GM23248 (cell line): ENCODE measurements around the gene KBTBD6. TPM values are rescaled to one million over a fixed set of nuclear protein-coding genes. Genes with fewer than 3 reads are reported as not detected.

Experiments used
- DNase-seq: peaks from one replicate; pipeline ENCODE4 v3.0.0-alpha.2; 2015
- H2AFZ ChIP-seq: fragments of 200-600 bp; sonication (generic); 2 replicates; pipeline ENCODE4 v1.6.1; 2016; ENCODE audit warnings: antibody characterized with exemption
- H3F3A ChIP-seq: fragments of 200-600 bp; sonication (generic); 2 replicates; pipeline ENCODE4 v1.6.1; 2016; ENCODE audit warnings: mild to moderate bottlenecking, antibody characterized with exemption, mixed run types; ENCODE audit not compliant: insufficient read depth
- H3K27ac ChIP-seq: fragments of 200-600 bp; sonication (generic); 2 replicates; pipeline ENCODE4 v1.5.1; 2016; ENCODE audit warnings: mild to moderate bottlenecking
- H3K27me3 ChIP-seq: fragments of 200-600 bp; sonication (generic); replicated peaks from 2 replicates; pipeline ENCODE4 v1.6.1; 2016; ENCODE audit warnings: mild to moderate bottlenecking; ENCODE audit not compliant: insufficient read depth
- H3K36me3 ChIP-seq: fragments of 200-600 bp; sonication (generic); 2 replicates; pipeline ENCODE4 v1.6.1; 2016; ENCODE audit warnings: low read depth, mild to moderate bottlenecking
- H3K4me1 ChIP-seq: fragments of 200-600 bp; sonication (generic); 2 replicates; pipeline ENCODE4 v1.6.1; 2016; ENCODE audit warnings: mild to moderate bottlenecking; ENCODE audit not compliant: insufficient read depth
- H3K4me2 ChIP-seq: fragments of 200-600 bp; sonication (generic); one replicate; pipeline ENCODE4 v1.6.1; 2016; ENCODE audit warnings: mild to moderate bottlenecking; ENCODE audit not compliant: unreplicated experiment
- H3K4me3 ChIP-seq: fragments of 200-600 bp; sonication (generic); 2 replicates; pipeline ENCODE4 v1.5.1; 2016; ENCODE audit warnings: mild to moderate bottlenecking
- H3K79me2 ChIP-seq: fragments of 200-600 bp; sonication (generic); 2 replicates; pipeline ENCODE4 v1.6.1; 2016; ENCODE audit warnings: mild to moderate bottlenecking; ENCODE audit not compliant: insufficient read depth
- H3K9ac ChIP-seq: fragments of 200-600 bp; sonication (generic); 2 replicates; pipeline ENCODE4 v1.6.1; 2016; ENCODE audit warnings: mild to moderate bottlenecking
- H3K9me2 ChIP-seq: fragments of 200-600 bp; sonication (generic); 2 replicates; pipeline ENCODE4 v1.6.1; 2016; ENCODE audit warnings: mixed run types, mild to moderate bottlenecking, moderate library complexity; ENCODE audit not compliant: insufficient read depth
- H3K9me3 ChIP-seq: fragments of 200-600 bp; sonication (generic); one replicate; pipeline ENCODE4 v1.6.1; 2017; ENCODE audit warnings: low read depth
- H4K20me1 ChIP-seq: fragments of 200-600 bp; sonication (generic); 2 replicates; pipeline ENCODE4 v1.6.0; 2016; ENCODE audit not compliant: insufficient read depth
- EZH2 ChIP-seq: fragments of 200-600 bp; sonication (generic); IDR thresholded peaks from 2 replicates; pipeline ENCODE4 v1.6.1; 2018; ENCODE audit warnings: antibody characterized with exemption, mild to moderate bottlenecking; ENCODE audit not compliant: insufficient read depth, poor library complexity, severe bottlenecking
- EZH2phosphoT487 ChIP-seq: fragments of 200-600 bp; sonication (generic); IDR thresholded peaks from 2 replicates; pipeline ENCODE4 v1.6.1; 2018; ENCODE audit warnings: antibody characterized with exemption, moderate library complexity, mild to moderate bottlenecking, low read depth; ENCODE audit not compliant: insufficient read depth
- WGBS, 2 experiments: methylation state at CpG; one replicate each; pipeline ENCODE4 v1.1.6; 2015 to 2017; ENCODE audit warnings: low lambda C conversion rate in 2 of 2, low coverage in 1 of 2; ENCODE audit errors: missing lambda C conversion rate in 2 of 2; 5-methylcytosine and 5-hydroxymethylcytosine counted together
- in situ Hi-C: fragments of 300-500 bp; cut with MboI; formaldehyde crosslinking; loops from 2 replicates; pipeline ENCODE4 v1.15.0; 2020
- polyA plus RNA-seq: library from polyadenylated mRNA; unstranded; fragments of >200 nt; fragmentation: Nextera tagmentation; extraction: Ambion mirVana; gene quantifications from 2 replicates; pipeline ENCODE4 v1.2.1, GENCODE V29; 2016
- total RNA-seq: library from RNA; depleted of rRNA; stranded (reverse); fragments of >200 nt; shearing (Covaris generic); gene quantifications from 2 replicates; pipeline ENCODE4 v1.2.3, GENCODE V29; 2014

The KBTBD6 gene
- total and polyA plus RNA-seq, 2 experiments from 2014 or later: 5.1 to 10.6 TPM

- no peaks in the 10 kb centered on the region for H4K20me1 ChIP-seq
- no peaks in the 10 kb centered on the region for H3K36me3 ChIP-seq
- H3K9me2 ChIP-seq: no peaks in the 10 kb centered on the region
- no peaks in the 10 kb centered on the region for H3K27me3 ChIP-seq
- no peaks in the 10 kb centered on the region for H3K79me2 ChIP-seq
- no peaks in the 10 kb centered on the region for H3K9me3 ChIP-seq
- H3K4me1 ChIP-seq: no peaks in the 10 kb centered on the region
- H2AFZ ChIP-seq: no peak overlapping the region
- no peak overlapping the region for H3K9ac ChIP-seq
- H3F3A ChIP-seq: no peaks in the 10 kb centered on the region
- 44 to 49% methylated on average over 2 of the region's 2 CpGs for WGBS, 2 experiments
- H3K4me3 ChIP-seq: no peak overlapping the region
- H3K4me2 ChIP-seq: no peak overlapping the region
- in situ Hi-C loops: no loop called here
- TF ChIP-seq EZH2 (no peak), EZH2phosphoT487 (no peak)
- H3K27ac ChIP-seq: no peak overlapping the region
- no peak for DNase-seq
These were observed 24.0 kb upstream of the KBTBD6 start for GRCh38 chr13:41156620-41157019.

GRCh38 chr13:41154042-41154441, 21.4 kb upstream of the KBTBD6 start:
- H4K20me1 ChIP-seq: no peaks in the 10 kb centered on the region
- no peak for DNase-seq
- TF ChIP-seq EZH2 (no peak), EZH2phosphoT487 (no peak)
- no peaks in the 10 kb centered on the region for H3K9me2 ChIP-seq
- no peak overlapping the region for H3K4me3 ChIP-seq
- in situ Hi-C loops: no loop called here
- H3K27me3 ChIP-seq: no peaks in the 10 kb centered on the region
- H3K36me3 ChIP-seq: no peaks in the 10 kb centered on the region
- no peaks in the 10 kb centered on the region for H3K4me1 ChIP-seq
- no peaks in the 10 kb centered on the region for H3F3A ChIP-seq
- H3K79me2 ChIP-seq: no peaks in the 10 kb centered on the region
- no peak overlapping the region for H3K4me2 ChIP-seq
- H2AFZ ChIP-seq: no peak overlapping the region
- no peaks in the 10 kb centered on the region for H3K9me3 ChIP-seq
- no peak overlapping the region for H3K9ac ChIP-seq
- H3K27ac ChIP-seq: no peak overlapping the region

- in situ Hi-C loops: no loop called here
- Histone ChIP-seq H3K36me3 (no peaks in the 10 kb centered on the region), H3K4me2 (no peak overlapping the region), H3K9ac (no peak overlapping the region), H3K27me3 (no peaks in the 10 kb centered on the region), H3F3A (no peaks in the 10 kb centered on the region), H4K20me1 (no peaks in the 10 kb centered on the region), H3K27ac (no peak overlapping the region), H3K9me3 (no peaks in the 10 kb centered on the region), H3K4me1 (no peaks in the 10 kb centered on the region), H3K4me3 (no peak overlapping the region), H3K79me2 (no peaks in the 10 kb centered on the region), H2AFZ (no peak overlapping the region), H3K9me2 (no peaks in the 10 kb centered on the region)
- 89% methylated on average over 3 of the region's 3 CpGs for WGBS, 2 experiments
- DNase-seq: no peak
- TF ChIP-seq EZH2 (no peak), EZH2phosphoT487 (no peak)
These were observed 19.4 kb upstream of the KBTBD6 start for GRCh38 chr13:41152005-41152404.

GRCh38 chr13:41150058-41150457, 17.5 kb upstream of the KBTBD6 start:
- DNase-seq: no peak
- no peaks in the 10 kb centered on the region for H3K27me3 ChIP-seq
- H3K79me2 ChIP-seq: no peaks in the 10 kb centered on the region
- no peaks in the 10 kb centered on the region for H3K36me3 ChIP-seq
- no peaks in the 10 kb centered on the region for H3K9me3 ChIP-seq
- peaks cover 8% of the 10 kb centered on the region; the same call in 1 of the 2 replicates for H3K4me1 ChIP-seq
- H3K9me2 ChIP-seq: no peaks in the 10 kb centered on the region
- peaks cover under 1% of the 10 kb centered on the region; the same call in 1 of the 2 replicates for H3F3A ChIP-seq
- H3K4me3 ChIP-seq: no peak overlapping the region
- no peaks in the 10 kb centered on the region for H4K20me1 ChIP-seq
- 45 to 59% methylated on average over 2 of the region's 2 CpGs for WGBS, 2 experiments
- in situ Hi-C loops: no loop called here
- H3K27ac ChIP-seq: no peak overlapping the region
- H2AFZ ChIP-seq: no peak overlapping the region
- TF ChIP-seq EZH2phosphoT487 (no peak), EZH2 (no peak)
- H3K9ac ChIP-seq: no peak overlapping the region
- no peak overlapping the region for H3K4me2 ChIP-seq
